Left ventricle myocardium inferior (tissue), 1 donor: Measurements from ENCODE around the gene SYNDIG1. TPM values are rescaled to one million over a fixed set of nuclear protein-coding genes. Genes with fewer than 3 reads are reported as not detected.

Experiments
- DNase-seq: peaks from one replicate; pipeline ENCODE4 v3.0.0-alpha.2; 2020
- H3K27ac ChIP-seq: fragments of 200-600 bp; replicated peaks from 2 replicates; pipeline ENCODE4 v1.8.0; 2021
- H3K27me3 ChIP-seq: fragments of 200-600 bp; 2 replicates; pipeline ENCODE4 v1.8.0; 2021; ENCODE audit warnings: low read depth
- H3K36me3 ChIP-seq: fragments of 200-600 bp; 2 replicates; pipeline ENCODE4 v1.8.0; 2021
- H3K4me1 ChIP-seq: fragments of 200-600 bp; 2 replicates; pipeline ENCODE4 v1.8.0; 2021
- H3K4me3 ChIP-seq: fragments of 200-600 bp; 2 replicates; pipeline ENCODE4 v1.8.0; 2021; ENCODE audit warnings: mild to moderate bottlenecking, moderate library complexity
- H3K9me3 ChIP-seq: fragments of 200-600 bp; replicated peaks from 2 replicates; pipeline ENCODE4 v1.8.0; 2021
- CTCF ChIP-seq: fragments of 200-600 bp; IDR thresholded peaks from 2 replicates; pipeline ENCODE4 v1.8.0; 2021; ENCODE audit warnings: antibody characterized with exemption, mild to moderate bottlenecking, borderline replicate concordance
- intact Hi-C: fragments of 100-400 bp; cut with micrococcal nuclease; formaldehyde crosslinking; loops from one replicate; pipeline ENCODE4 v1.11.0; 2022
- total RNA-seq: library from RNA; stranded (reverse); fragmentation: NEBNext Ultra II Directional; extraction: Animal tissue kit (Norgen Biotek cat#: 25700); gene quantifications from one replicate; pipeline ENCODE4 v1.2.1, GENCODE V29; 2021
- donor health status: DM: no; HTN: yes; CAD: no; lungs with severe emphysema.

Gene SYNDIG1
- total RNA-seq, 1 donor from 2014 or later = 21.4 TPM

DNA sequence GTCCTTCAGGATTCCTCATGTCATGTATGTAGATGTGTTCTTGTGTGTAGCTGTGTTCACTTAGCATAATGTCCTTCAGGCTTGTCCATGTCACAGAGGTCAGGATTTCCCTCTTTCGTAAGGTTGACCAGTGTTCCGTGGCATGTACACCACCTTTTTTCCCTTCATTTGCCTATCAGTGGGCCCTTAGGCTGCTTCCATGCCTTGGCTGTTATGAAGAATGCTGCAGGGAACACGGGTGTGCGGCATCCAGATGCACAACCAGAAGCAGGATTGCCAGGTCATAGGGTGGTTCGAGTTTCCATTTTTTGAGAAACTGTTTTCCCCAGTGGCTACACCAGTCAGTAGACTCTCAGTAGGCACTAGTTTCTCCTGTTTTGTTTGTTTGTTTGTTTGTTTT is 29.2 kb downstream of the SYNDIG1 start:
- Histone ChIP-seq H3K36me3 (no peaks in the 10 kb centered on the region), H3K9me3 (no peaks in the 10 kb centered on the region)
- no peak for DNase-seq

DNA sequence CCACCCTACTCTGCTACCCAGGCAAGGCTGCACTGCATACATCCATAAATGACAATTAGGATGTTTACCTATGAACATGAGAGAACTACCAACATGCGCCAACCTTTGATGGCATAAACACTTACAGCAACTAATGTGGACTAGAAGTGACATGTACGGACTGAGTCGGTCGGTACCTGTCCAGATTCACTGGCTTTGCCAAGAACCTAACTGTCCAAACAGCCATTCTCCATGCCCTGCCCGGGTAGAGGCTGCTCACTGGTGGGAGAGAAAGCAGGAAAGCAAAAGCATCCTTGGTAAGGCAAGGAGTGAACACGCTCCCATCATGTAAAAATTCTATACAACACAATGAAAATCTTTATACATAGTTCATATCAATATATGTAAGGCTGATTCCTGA is 30.0 kb downstream of the SYNDIG1 start:
- H3K27me3 ChIP-seq = no peaks in the 10 kb centered on the region
- peaks cover 44% of the 10 kb centered on the region for H3K4me1 ChIP-seq
- TF ChIP-seq CTCF = no peak
- H3K9me3 ChIP-seq = no peaks in the 10 kb centered on the region
- intact Hi-C loops = no loop called here
- no peak for DNase-seq
- H3K36me3 ChIP-seq = no peaks in the 10 kb centered on the region
- H3K27ac ChIP-seq = no peak overlapping the region
- H3K4me3 ChIP-seq = no peak overlapping the region

More for the DNA sequence above, 29.2 kb downstream of the SYNDIG1 start:
- H3K27me3 ChIP-seq = no peaks in the 10 kb centered on the region
- no peak overlapping the region for H3K4me3 ChIP-seq
- intact Hi-C loops = no loop called here
- peaks cover 36% of the 10 kb centered on the region for H3K4me1 ChIP-seq
- TF ChIP-seq CTCF = no peak
- no peak overlapping the region for H3K27ac ChIP-seq

DNA sequence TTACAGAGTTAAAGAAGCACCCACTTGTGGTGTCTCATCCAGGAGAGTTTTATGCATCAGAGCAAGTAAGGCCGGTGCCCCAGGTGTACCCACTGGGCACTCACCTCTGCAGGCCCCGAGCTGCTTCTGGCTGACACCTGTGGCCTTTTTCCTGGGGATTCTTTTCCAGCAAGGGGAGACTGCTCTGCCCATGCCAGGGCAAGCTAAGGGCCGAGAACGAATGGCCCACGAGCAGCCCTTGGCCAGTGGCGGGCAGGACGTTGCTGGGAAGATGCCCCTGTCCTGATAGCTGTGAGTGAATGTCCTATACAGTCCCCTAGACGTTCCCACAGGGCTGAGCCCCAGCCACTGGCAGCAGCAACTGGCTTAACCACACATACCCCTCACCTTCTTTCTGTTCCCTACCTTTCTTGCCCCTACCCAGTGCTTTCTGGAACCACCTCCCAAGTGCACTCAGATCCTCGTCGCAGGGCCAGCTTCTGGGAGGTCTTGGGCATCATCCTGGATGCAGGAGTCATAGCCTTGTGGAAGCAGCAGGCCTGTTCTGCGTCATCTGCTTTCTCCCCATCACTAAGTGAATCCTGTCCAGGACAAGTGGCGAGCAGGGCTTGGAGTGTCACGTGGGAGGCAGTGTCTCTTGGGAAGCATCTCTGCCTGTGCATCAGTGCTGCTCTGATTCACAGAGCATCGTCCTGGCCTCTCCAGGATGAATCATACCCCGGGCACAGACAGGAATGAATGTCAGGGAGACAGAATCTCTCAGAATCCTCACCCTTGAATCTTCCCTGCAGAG is 32.5 kb downstream of the SYNDIG1 start:
- peaks cover 68% of the 10 kb centered on the region for H3K4me1 ChIP-seq
- no peaks in the 10 kb centered on the region for H3K9me3 ChIP-seq
- peak overlapping the region; percentile 92 for H3K27ac ChIP-seq
- H3K27me3 ChIP-seq = no peaks in the 10 kb centered on the region
- no peaks in the 10 kb centered on the region for H3K36me3 ChIP-seq
- intact Hi-C loops = loop anchor here (10.0 kb wide), 1 partner anchor 357 kb away; no protein-coding TSS in a partner anchor
- DNase-seq = no peak
- H3K4me3 ChIP-seq = no peak overlapping the region
- no peak for TF ChIP-seq CTCF

DNA sequence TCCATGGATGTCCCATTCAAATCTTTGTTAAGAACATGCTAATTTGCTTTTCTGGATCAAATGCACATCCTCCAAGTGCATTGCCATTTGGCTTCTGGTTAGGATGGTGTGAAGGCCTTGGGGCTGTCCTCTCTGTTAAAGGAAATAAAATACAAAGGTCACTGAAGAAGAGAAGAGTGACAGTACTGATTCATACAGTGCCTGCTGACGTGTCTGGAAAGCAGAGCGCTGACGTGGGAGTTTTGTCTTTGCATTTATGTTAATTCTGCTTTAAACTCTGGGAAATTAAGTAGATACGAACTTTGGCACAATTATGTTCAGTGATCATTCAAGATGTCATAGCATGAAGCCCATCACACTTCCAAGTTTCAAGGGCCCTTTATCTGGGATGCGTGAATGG is 33.2 kb downstream of the SYNDIG1 start:
- H3K4me1 ChIP-seq = peaks cover 74% of the 10 kb centered on the region
- H3K27ac ChIP-seq = peak overlapping the region; percentile 92
- no peaks in the 10 kb centered on the region for H3K36me3 ChIP-seq
- no peak for DNase-seq
- H3K4me3 ChIP-seq = peak overlapping the region; percentile 34
- H3K27me3 ChIP-seq = no peaks in the 10 kb centered on the region
- intact Hi-C loops = loop anchor here (10.0 kb wide), 1 partner anchor 358 kb away; no protein-coding TSS in a partner anchor
- TF ChIP-seq CTCF = no peak
- no peaks in the 10 kb centered on the region for H3K9me3 ChIP-seq

GRCh38 chr20:24503352-24503931 is 34.0 kb downstream of the SYNDIG1 start:
- TF ChIP-seq CTCF = no peak
- intact Hi-C loops = loop anchor here (10.0 kb wide), 1 partner anchor 359 kb away; no protein-coding TSS in a partner anchor
- H3K27ac ChIP-seq = peak overlapping the region; percentile 92

More at GRCh38 chr20:24503352-24503931, 34.0 kb downstream of the SYNDIG1 start:
- H3K9me3 ChIP-seq = no peaks in the 10 kb centered on the region
- no peaks in the 10 kb centered on the region for H3K27me3 ChIP-seq
- DNase-seq = peak; percentile 51
- no peaks in the 10 kb centered on the region for H3K36me3 ChIP-seq
- peak overlapping the region; percentile 34 for H3K4me3 ChIP-seq
- H3K4me1 ChIP-seq = peaks cover 69% of the 10 kb centered on the region
